ENCODE data around the gene NDRG4. TPM values are rescaled to one million over a fixed set of nuclear protein-coding genes. Genes with fewer than 3 reads are reported as not detected.

NDRG4 gene, protein sequence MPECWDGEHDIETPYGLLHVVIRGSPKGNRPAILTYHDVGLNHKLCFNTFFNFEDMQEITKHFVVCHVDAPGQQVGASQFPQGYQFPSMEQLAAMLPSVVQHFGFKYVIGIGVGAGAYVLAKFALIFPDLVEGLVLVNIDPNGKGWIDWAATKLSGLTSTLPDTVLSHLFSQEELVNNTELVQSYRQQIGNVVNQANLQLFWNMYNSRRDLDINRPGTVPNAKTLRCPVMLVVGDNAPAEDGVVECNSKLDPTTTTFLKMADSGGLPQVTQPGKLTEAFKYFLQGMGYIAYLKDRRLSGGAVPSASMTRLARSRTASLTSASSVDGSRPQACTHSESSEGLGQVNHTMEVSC
- total RNA-seq = 0.96 and 3.6 TPM in 2 replicates
- 0.96 TPM for total RNA-seq (2013)
- polyA plus RNA-seq = 0.97 and 1.1 TPM in 2 replicates
- polyA minus RNA-seq = 0.57 and 1.4 TPM in 2 replicates

DNA sequence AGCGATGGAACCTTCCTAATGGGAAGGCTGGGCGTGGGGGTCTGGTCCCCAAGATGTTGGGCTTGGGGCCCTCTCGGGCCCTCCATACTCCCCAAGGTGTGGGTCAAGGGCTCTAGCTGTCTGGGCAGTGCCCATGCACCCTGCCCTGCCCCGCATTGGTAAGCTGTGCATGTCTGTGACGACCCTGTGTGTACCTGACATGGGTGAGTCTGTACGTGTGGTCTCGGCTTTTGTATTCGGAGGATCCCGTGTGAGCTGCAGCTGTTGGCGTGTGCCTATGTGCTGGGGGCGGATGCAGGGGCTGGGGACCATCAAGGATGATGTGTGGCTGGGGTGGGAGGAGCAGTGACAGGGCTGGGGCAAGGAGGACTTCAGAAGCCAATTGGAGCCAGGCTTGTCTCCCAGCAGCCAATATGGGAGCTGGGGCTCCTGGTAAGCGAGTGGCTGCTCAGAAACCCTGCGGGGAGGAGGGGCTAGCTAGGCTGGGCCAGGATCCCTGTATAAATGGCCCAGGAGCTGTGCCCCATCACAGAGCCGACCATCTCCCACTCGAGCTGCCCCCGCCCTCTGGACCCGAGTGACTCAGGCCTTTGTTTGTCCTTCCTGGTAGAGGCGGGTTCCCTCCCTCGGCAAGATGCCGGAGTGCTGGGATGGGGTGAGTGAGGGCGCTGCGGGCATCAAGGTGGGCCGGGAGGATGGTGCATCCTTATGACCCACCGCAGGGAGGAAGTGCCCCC is at the start of gene NDRG4:
Gene NDRG4, plus strand, starts transcription at position 529 of the 737 bp plus-strand sequence. Its CDS starts 106 bp downstream, at position 635.
- Histone ChIP-seq H4K20me1 (ENCODE audit: control insufficient read depth, insufficient read depth, low read length, poor library complexity, severe bottlenecking) (no peaks in the 10 kb centered on the region), H3K4me3 (ENCODE audit: control extremely low read depth in 1 of 5, extremely low read depth in 1 of 5, insufficient read depth in 1 of 5, low read depth in 2 of 5, low read length in 4 of 5) (peak within 1 kb of the TSS in 4 of 5 experiments; percentile 55 to 73 (median 58)), H3K4me2 (replicated peaks; ENCODE audit: low read depth, low read length, poor library complexity, severe bottlenecking) (peak within 1 kb of the TSS; percentile 98), H2AFZ (ENCODE audit: insufficient read depth, low read depth, low read length, poor library complexity, severe bottlenecking) (peak within 1 kb of the TSS; percentile 75), H3K9ac (ENCODE audit: low read length) (peak within 1 kb of the TSS; percentile 71), H3K4me1 (ENCODE audit: control insufficient read depth in 2 of 2, insufficient read depth in 2 of 2, low read length in 2 of 2) (peaks cover 23 to 33% of the 10 kb centered on the region in 2 donors), H3K36me3 (replicated peaks in 1 of 2; ENCODE audit: control extremely low read depth in 1 of 2, control insufficient read depth in 1 of 2, extremely low read depth in 1 of 2, insufficient read depth in 2 of 2, low read length in 1 of 2) (no peaks in the 10 kb centered on the region), H3K9me3 (ENCODE audit: control extremely low read depth in 1 of 3, control insufficient read depth in 2 of 3, insufficient read depth in 1 of 3, low read length in 2 of 3) (peaks cover 0 to 12% (median 0%) of the 10 kb centered on the region in 3 donors), H3K27ac (ENCODE audit: low read length in 2 of 2) (no peak within 1 kb of the TSS), H3K79me2 (ENCODE audit: control insufficient read depth, insufficient read depth, low read length) (no peaks in the 10 kb centered on the region), H3K27me3 (replicated peaks in 1 of 4; ENCODE audit: control extremely low read depth in 1 of 4, control insufficient read depth in 3 of 4, insufficient read depth in 4 of 4, low read length in 3 of 4) (peaks cover 0 to 47% (median 17%) of the 10 kb centered on the region in 4 experiments)
- intact Hi-C loops (cut with micrococcal nuclease) = no loop called here
- TF ChIP-seq, protein P1, sequence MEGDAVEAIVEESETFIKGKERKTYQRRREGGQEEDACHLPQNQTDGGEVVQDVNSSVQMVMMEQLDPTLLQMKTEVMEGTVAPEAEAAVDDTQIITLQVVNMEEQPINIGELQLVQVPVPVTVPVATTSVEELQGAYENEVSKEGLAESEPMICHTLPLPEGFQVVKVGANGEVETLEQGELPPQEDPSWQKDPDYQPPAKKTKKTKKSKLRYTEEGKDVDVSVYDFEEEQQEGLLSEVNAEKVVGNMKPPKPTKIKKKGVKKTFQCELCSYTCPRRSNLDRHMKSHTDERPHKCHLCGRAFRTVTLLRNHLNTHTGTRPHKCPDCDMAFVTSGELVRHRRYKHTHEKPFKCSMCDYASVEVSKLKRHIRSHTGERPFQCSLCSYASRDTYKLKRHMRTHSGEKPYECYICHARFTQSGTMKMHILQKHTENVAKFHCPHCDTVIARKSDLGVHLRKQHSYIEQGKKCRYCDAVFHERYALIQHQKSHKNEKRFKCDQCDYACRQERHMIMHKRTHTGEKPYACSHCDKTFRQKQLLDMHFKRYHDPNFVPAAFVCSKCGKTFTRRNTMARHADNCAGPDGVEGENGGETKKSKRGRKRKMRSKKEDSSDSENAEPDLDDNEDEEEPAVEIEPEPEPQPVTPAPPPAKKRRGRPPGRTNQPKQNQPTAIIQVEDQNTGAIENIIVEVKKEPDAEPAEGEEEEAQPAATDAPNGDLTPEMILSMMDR (IDR thresholded peaks at IDR 0.05) = no peak
- no peak for TF ChIP-seq EZH2 (IDR thresholded peaks at IDR 0.05; ENCODE audit: borderline replicate concordance, insufficient read depth, low read depth, low read length, poor library complexity, severe bottlenecking)
- DNase-seq = peak; percentile 58
- peaks cover 23% of the 10 kb centered on the region for H3K27me3 Mint-ChIP-seq
- ATAC-seq (ENCODE audit: low read depth) = peak; percentile 81
- peak within 1 kb of the TSS; percentile 89 for H3K4me3 Mint-ChIP-seq
- peaks cover 30% of the 10 kb centered on the region for H3K4me1 Mint-ChIP-seq
- ChIA-PET POLR2A (no interaction called here), CTCF (interaction anchor here (0.6 to 1.1 kb wide), 4 partner anchors 11 to 164 kb away, joined by 3 to 4 read pairs (median 3); no protein-coding TSS in a partner anchor)
- 37% methylated on average over 21 of the region's 24 CpGs for WGBS (ENCODE audit: insufficient coverage)
- H3K27ac Mint-ChIP-seq = peak within 1 kb of the TSS; percentile 7
- H3K9me3 Mint-ChIP-seq (ENCODE audit: insufficient read depth) = no peaks in the 10 kb centered on the region
